GM12875 (cell line): ENCODE data around the gene KCNJ5.

Source experiments
- H3K4me3 ChIP-seq: one replicate; pipeline ENCODE4 v1.5.1; 2011; ENCODE audit warnings: low read depth, low read length, control low read depth
- CTCF ChIP-seq: IDR thresholded peaks from 2 replicates; pipeline ENCODE4 v1.5.1; 2011; ENCODE audit warnings: low read depth, mild to moderate bottlenecking, control low read depth, inconsistent platforms, low read length, moderate library complexity, borderline replicate concordance; ENCODE audit not compliant: insufficient read depth

KCNJ5 gene

GRCh38 chr11:128894286-128894681 is 3.1 kb downstream of the KCNJ5 start:
- no peak for TF ChIP-seq CTCF
- no peak overlapping the region for H3K4me3 ChIP-seq

- no peak for TF ChIP-seq CTCF
- no peak overlapping the region for H3K4me3 ChIP-seq
Observed at GRCh38 chr11:128894685-128895084, 3.5 kb downstream of the KCNJ5 start.

GRCh38 chr11:128895526-128895925 is 4.4 kb downstream of the KCNJ5 start:
- no peak overlapping the region for H3K4me3 ChIP-seq
- no peak for TF ChIP-seq CTCF

- no peak for TF ChIP-seq CTCF
- no peak overlapping the region for H3K4me3 ChIP-seq
Observed at GRCh38 chr11:128896356-128896755, 5.2 kb downstream of the KCNJ5 start.

- H3K4me3 ChIP-seq = no peak overlapping the region
- no peak for TF ChIP-seq CTCF
Observed at GRCh38 chr11:128897826-128898225, 6.7 kb downstream of the KCNJ5 start.

GRCh38 chr11:128898580-128899344 is 7.6 kb downstream of the KCNJ5 start:
- no peak overlapping the region for H3K4me3 ChIP-seq
- TF ChIP-seq CTCF = no peak

- no peak for TF ChIP-seq CTCF
- H3K4me3 ChIP-seq = no peak overlapping the region
Observed at GRCh38 chr11:128900468-128900867, 9.3 kb downstream of the KCNJ5 start.
